Ammon's horn (tissue), 1 donor: ENCODE results near the gene MAML3.

Experiments
- DNase-seq: peaks from one replicate; pipeline ENCODE4 v3.0.0-alpha.2; 2016; ENCODE audit warnings: low spot score

Gene MAML3

GRCh38 chr4:140003876-140004548 is 150.0 kb downstream of the MAML3 start:
- DNase-seq = peak; percentile 15

- no peak for DNase-seq
Observed at GRCh38 chr4:140000232-140000631, 153.8 kb downstream of the MAML3 start.

- DNase-seq = peak; percentile 73
Observed at GRCh38 chr4:139988863-139989765, 164.9 kb downstream of the MAML3 start.

GRCh38 chr4:139987502-139987850 is 166.5 kb downstream of the MAML3 start:
- DNase-seq = no peak

DNA sequence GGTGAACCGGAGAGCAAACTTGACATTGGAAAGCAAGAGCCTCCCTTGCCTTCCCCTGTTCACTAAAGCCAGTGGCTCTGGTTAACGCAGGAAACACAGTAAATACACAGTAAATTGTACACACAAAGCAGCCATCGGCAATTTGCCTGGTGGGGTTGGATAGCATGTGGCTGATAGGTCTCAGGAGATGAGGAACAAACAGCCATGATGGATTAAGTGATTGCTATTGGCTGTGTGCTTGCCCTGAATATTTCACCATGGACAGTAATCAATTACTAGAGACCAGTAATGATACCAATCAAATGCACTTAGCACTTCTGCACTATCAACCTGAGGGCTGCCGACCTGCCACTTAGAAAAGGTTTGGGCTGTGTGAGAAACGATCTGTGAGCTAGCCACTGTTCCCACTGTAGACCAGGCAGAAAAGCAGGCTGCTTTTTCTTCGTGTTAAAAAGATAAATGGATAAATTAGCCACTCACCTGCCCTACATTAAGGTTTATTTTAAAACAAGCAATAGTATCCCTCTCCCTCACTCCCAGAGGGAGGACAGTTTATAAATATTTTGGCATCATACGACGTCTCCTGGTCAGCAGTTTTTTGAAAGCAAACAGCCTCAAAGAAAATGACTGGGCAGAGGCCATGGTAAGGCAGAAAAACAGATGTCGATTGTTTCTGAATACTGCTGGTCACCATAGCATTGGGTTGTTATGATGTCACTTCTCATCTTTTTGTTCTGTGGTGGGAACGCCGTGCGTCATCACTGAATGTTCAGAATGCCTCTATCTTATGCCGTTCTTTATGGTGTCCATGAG is 167.1 kb downstream of the MAML3 start:
- no peak for DNase-seq

DNA sequence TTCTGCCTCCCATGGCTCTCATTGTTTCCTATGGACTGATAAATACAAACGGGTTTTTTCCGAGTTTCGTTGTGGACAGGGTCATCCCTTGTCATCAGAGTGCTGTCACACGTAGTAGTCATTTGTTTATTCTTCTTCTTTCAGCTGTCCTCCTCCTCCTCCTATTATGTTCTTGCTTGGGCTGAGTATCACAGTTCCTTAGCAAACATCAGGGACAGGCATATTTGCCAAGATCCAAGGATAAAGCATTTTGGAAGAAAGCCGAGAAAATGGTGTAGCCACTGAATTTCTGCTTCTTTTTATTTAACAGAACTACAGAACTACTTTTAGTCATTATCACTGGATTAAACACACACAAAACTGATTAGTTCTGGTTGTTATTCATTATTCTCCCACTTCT is 167.9 kb downstream of the MAML3 start:
- DNase-seq = no peak

DNA sequence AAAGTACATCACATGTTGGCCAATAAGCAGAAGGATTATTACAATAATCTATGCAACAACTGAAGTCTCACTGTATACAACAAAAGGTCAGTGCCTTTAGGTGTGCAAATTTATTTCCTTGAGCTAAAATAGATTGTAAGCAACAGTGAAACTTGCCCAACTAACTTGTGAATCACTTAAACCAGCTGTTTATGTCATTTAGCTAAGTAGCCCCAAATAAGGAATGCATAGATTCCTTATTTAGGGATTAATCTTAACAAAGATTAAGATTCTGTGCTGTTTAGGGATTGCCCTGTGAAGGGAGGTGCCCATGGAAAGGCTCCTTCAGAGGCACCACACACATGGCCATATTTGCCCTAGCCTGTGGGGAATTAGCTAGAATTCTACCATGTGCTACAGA is 168.6 kb downstream of the MAML3 start:
- DNase-seq = no peak

GRCh38 chr4:139984471-139984870 is 169.5 kb downstream of the MAML3 start:
- no peak for DNase-seq

- DNase-seq = peak; percentile 45
Observed at GRCh38 chr4:139978692-139979091, 175.3 kb downstream of the MAML3 start.

DNA sequence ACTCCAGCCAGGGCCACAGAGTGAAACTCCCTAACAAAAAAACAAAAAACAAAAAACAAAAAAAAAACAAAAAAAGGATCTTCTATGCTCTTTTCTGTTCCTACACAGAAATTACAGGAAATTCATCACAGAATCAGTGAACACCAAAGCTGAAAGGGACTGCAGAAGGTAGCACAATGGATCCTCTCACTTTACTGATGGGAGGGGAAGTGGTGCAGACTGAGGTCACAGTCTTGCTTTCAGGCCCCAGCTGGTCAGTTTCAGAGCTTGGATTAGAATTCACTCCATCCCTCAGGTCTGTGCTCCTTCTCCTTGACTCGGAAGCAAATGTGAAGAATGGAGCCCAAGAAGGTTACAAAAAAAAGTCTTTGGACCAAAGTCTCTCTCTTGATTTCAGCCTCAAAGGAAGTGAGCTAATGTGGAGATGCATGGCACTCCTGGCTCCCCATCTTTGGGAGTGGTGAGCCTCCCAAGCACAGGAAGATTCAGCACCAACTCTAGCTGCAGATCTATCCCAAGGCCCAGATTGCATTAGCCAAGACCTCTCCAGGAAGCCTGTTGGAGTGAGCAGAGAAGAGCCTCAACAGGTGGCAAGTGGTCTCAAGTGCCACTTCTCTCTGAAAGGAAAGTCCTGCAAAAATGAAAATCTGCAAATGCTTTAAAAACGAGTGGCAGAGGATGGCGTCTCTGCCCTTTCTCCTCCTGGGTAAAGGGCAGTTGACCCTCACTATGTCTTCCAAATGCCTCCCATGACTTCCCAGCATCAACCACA is 176.0 kb downstream of the MAML3 start:
- DNase-seq = no peak

DNA sequence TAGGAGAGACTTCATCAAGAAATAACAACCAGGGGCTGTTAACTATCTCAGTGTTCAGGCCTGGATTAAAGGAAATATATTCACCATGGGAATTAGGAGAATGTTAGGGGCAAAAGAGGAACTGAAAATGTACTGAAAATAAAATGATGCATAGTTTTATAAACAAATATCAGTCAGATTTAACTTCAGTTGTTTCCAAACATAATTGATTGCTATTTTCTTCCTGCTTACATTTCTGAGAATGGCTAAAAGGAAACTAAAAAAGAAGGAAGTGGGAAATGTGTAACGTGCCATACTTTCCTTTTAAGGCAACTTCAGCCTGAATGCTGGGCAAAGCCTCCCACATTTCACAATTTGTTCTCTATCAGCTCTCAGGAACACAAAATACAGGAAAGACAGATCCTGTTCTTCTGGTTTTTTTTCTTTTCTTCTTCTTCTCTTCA is 178.1 kb downstream of the MAML3 start:
- peak; percentile 75 for DNase-seq

DNA sequence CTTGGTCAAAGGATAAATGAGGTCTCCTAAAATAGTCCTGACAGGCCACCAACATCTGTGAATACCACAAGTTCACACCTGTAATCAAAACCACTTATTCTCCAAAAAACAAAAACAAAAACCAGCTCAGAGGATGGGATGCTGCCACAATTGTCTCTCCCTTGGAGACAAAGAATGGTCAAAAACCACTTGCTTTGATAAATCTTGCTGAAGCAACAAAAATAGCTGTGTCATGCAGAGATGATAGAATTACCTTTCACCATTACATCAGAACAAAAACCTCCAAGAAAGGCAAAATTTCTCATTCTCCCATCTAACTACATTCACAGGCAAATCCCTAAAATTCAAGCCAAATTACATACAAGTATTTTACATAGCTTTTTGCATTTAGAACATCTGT is 180.4 kb downstream of the MAML3 start:
- DNase-seq = no peak

DNA sequence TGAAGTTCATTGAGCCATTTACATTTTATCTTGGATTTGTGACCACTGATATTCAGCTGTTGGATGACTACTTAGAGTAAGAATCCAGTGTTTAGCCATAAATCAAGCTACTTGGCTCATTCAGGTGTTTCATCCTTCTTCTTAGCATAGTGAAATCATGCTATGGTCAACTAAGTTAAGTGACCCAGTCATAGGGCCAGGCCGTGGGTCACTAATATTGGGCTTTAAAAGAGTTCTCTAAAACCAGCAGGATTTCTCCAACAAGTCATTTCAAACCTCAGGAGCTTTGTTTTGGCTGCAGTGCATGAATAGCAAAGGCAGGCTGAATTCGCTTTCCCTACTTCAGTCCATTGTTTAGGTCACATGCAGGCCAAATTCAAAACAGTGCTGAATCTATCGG is 181.0 kb downstream of the MAML3 start:
- DNase-seq = no peak

DNA sequence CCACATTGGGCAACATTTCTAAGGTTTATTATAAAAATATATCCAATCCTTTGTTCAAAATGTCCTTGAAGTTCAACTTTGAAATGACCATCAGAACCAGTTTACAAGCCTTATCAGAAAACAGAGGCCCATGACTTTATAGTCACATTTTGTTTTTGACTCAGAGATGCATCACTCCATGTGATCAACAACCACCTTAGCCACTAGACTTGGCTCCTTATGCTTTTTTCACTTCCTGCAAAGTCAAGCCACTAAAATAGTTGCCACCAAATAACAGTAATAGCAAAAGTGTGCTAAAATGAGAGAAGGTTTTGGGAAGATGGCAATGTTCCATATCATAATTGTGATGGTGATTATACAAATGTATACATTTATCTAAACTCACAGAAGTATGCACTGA is 181.7 kb downstream of the MAML3 start:
- DNase-seq = no peak

DNA sequence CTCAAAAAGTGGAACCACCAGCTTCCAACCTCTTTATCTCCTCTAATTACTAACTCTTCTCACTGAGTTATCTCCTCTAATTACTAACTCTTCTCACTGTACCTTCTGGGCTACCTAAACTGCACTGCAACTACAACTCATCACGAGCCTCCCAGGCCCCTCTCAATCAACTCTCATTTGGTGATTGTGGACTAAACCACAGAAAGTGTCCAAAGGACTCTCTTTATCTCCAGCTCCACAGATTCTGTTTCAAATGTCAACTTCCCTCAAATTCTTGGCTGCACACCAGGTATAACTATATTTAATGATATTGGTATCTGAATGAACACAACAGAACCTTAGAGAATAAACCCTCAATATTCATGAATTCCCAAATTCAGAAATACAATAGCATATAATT is 182.9 kb downstream of the MAML3 start:
- DNase-seq = no peak

DNA sequence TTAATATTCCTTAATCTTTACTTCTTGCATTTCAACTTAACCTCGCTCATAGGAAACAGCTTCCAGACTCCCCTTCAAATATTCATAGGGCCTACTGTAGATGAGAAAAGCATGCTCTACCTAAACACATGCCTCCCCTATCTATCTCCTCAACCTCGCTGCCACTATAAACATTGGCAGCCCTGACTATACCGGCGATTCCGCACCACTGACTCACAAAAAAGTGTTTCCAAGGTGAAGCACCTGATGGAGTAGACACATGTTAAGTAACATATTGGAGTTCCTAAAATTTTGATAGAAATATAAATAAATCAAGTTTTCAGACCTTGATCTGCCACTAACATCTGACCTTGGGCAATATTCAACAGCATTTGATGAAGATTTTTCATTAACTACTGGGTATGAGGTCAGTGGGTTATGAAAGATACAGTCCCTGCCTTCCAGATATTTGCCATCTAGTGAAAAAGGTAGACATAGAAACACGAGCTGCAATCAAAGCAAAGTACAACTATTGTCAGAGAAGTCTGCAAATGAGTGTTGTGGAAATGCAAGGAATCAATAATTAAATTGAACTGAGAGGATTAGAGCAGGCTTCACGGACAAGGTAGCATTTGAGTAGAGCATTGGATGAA is 184.2 kb downstream of the MAML3 start:
- DNase-seq = no peak

- no peak for DNase-seq
Observed at GRCh38 chr4:139968831-139969230, 185.2 kb downstream of the MAML3 start.

DNA sequence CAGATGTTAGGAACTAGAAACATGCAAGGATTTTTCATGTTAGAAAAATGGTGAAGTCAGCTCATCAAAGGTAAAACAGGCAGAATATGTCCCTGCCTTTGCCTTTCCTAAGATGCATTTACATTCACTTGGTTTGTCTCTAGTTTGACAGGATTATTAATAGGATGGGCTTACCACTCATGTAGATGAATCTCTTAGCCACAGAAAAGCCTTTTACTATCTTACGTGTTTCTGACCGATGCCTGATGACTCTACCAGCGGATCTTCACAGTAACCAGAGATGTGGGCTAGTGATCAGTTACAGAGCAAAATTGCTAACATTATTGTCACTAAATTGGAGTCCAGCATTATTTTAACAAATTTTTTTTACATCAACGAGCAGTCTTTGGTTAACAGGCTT is 187.6 kb downstream of the MAML3 start:
- DNase-seq = no peak

DNA sequence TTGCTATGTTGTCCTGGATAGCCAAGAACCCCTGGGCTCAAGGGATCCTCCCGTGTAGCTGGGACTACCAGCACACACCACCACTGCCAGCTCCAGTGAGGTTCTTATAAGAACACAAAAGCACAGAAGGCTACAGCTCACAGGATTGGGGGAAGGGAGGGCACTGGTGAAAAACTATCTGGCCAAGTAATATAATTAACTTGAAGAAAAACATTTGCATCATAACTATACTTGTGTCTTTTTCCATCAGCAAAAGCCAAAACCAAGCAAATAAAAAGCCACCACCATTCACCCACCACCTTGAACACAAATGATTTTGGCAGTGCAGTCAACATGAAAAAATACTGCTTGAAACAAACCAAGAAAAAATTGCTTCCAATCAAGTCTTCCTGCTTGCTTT is 188.2 kb downstream of the MAML3 start:
- no peak for DNase-seq

DNA sequence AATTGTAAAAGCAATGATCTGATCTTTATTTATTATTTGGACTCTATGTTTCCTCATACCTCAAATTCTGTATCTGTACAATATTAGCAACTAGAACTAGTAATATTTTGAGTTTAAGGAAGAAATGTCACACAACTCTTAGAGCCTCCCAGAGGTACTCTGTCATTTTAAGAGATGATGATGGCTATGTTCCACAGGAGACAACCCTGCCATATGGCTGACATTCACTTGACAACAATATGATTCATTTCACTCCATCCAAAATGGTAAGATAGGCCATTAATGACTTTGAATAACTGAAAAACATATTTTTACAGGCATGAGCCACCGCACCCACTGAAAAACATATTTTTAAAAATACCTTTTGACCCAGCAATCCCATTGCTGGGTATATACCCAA is 190.3 kb downstream of the MAML3 start:
- DNase-seq = no peak

- DNase-seq = no peak
Observed at GRCh38 chr4:139962130-139962684, 191.8 kb downstream of the MAML3 start.
